NCI-H1436 treated with DMSO at 0.1 percent for 48 hours (cell line): ENCODE results near the gene ATP7A.
"Not testable (repeated sequence)": the region's sequence is repeated elsewhere in the genome, so short reads cannot be mapped to it uniquely, and the experiment has no call there.

ENCODE experiments used
- DNase-seq: peaks from one replicate; lab custom pipeline; 2025; lab: John Stamatoyannopoulos, UW

ATP7A gene

DNA sequence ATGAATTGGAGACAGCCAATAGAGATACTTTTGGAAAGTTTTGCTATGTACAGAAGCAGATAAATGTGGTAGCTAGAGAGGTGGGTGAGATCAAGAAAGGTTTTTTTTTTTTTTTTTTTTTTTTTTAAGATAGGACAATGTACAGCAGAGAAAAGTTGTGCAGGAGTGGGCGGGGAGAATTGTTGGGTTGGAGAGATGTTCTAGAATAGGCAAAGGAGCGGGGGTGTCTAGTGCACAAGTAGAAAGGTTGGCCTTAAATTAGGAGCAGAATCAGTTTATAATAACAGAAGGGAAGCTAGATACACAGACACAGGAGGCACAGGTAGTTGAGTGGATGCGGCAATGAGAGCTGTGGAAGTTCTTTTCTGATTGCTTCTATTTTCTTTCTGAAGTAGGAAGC lies 127.4 kb downstream of the ATP7A start:
- no peak for DNase-seq

DNA sequence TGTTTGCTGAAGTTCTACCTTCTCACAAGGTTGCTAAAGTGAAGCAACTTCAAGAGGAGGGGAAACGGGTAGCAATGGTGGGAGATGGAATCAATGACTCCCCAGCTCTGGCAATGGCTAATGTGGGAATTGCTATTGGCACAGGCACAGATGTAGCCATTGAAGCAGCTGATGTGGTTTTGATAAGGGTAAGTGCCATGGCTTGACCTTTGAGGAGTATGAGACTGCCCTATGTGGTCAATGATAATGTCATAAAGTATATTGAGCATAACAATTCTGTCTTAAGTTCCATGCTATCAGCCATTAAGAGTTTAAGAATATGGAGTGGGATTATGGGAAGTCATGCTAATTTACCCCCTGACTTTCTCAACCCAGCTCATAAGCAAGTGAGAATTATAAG lies 132.1 kb downstream of the ATP7A start:
- no peak for DNase-seq

DNA sequence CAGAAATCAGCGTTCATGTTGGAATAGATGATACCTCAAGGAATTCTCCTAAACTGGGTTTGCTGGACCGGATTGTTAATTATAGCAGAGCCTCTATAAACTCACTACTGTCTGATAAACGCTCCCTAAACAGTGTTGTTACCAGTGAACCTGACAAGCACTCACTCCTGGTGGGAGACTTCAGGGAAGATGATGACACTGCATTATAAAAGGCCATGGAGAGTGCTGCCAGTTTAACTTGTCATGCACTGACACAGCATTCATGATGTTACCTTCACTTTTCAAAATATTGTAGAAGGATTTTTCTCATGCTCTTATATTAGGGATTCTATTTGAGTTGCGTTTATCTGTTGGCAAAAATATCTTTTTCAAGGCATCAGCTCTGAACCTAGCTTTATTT lies 135.9 kb downstream of the ATP7A start:
- no peak for DNase-seq

DNA sequence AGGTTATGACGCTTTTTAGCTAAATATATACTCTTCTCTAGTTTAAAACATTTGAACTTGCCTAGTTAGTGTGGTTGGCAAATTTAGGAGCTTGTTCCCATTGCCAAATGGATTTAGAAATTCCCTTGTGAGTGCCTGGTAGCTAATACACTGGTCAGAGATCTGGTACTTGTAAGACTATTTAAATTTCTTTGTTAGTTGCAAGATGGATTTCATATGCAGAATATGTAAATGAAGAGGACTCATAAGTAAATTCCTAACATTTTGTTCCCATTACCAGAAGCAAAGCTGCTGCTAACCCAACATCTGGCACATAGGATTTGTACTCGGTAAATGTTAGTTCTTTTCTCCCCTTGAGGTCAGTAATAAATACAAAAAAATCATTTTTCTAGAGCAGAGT lies 137.6 kb downstream of the ATP7A start:
- DNase-seq: no peak

DNA sequence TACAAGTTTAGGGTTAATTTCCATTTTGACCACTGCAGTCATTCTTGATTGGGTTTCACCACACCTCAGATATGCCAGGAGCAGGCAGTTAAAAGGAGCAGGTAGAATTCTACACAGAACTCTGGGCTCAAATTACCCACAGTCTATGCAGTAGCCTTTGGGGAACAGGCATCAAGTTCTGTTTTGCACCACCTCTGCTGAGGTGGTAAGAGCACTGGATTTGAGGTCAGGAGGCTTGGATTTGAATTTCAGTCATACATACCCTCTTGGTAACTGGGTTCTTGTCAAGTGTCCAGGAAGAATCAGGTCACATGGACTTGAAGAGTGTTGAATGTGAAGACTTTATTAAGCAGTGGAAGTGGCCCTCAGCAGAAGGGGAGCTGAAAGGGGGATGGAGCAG lies 153.2 kb downstream of the ATP7A start:
- no peak for DNase-seq

DNA sequence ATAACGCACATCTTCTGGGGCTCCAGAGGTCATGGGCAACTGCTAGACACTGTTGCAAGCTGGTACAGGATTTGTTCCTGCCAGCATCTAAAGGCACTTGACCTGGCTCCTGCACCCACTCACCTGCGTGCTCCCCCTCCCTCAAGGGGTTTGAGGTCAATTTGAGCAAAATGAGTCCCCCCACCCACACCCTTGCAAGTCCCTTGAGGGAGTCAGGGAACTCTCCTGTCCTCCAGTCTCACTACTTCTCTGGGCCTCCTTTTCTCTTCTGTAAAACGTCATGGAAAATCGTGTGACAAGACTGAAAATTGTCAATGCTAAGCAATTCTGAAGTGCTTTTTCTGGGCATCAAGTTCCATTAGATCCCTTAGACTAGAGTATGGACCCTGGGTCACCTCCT lies 153.7 kb downstream of the ATP7A start:
- no peak for DNase-seq

DNA sequence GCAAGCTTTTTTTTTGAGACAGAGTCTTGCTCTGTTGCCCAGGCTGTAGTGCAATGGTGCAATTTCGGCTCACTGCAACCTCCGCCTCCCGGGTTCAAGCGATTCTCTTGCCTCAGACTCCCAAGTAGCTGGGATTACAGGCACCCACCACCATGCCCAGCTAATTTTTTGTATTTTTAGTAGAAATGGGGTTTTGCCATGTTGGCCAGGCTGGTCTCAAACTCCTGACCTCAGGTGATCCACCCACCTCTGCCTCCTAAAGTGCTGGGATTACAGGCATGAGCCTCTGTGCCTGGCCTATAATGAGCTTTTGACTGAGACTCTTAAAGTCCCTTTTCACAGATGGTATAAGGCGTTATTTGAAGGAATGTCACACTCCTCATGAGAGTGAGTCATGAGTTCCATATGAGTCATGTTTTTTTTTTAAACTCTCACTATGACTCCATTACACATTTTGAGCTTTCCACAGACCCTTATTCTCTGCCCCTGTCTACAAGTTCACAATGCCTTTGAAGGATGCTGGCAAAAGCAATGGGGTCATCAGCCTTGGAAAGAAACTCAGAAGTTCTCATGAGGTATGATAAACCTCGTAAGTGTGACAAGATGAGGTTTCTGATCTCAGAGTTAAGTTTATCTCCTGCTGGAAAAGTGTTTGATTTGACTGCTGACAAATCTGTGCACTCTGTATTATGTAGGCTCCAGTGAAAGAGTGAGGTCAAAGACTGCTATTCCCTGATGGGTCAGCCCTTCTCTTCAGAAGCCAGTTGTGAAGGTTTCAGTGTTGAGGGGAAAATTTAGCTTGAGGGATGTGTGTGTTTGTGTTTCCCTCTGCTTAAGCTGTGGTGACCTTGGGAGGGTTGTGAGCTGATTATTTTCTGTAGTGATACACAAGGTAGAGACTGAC lies 154.5 kb downstream of the ATP7A start:
- DNase-seq: not testable (repeated sequence)

DNA sequence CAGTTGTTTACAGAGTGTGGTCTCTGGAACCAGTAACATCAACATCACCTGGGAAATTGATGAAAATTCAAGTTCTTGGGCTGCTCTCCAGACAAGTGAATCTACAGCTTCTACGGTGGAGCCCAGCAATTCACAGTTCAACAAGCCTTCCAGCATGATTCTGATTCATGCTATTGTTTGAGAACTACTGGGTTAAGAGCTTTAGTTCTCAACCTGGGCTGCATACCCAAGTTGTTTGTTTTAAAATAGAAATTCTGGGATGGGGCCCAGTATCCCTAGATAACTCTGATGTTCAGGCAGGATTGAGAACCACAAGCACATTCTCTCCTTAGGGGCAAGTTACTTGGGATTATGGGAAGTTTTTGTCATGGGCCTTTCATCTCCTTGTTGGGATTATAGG lies 155.6 kb downstream of the ATP7A start:
- DNase-seq: no peak

DNA sequence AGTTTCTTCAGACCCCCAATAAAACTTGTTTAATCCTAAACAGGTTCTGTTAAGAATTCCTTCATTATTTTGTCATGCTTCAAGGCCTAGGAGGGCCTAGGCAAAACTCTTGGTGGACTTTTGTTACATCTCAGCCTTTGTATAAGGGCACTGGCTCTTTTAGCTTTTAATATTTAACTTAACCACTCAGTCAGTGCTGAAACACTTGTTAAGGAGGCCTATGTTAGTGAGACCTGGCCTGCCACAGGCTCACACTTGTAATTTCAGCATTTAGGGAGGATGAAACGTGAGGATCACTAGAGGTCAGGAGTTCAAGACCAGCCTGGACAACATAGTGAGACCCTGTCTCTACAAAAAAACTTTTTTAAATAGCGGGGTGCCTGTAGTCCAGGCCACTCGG lies 160.8 kb downstream of the ATP7A start:
- DNase-seq: no peak

DNA sequence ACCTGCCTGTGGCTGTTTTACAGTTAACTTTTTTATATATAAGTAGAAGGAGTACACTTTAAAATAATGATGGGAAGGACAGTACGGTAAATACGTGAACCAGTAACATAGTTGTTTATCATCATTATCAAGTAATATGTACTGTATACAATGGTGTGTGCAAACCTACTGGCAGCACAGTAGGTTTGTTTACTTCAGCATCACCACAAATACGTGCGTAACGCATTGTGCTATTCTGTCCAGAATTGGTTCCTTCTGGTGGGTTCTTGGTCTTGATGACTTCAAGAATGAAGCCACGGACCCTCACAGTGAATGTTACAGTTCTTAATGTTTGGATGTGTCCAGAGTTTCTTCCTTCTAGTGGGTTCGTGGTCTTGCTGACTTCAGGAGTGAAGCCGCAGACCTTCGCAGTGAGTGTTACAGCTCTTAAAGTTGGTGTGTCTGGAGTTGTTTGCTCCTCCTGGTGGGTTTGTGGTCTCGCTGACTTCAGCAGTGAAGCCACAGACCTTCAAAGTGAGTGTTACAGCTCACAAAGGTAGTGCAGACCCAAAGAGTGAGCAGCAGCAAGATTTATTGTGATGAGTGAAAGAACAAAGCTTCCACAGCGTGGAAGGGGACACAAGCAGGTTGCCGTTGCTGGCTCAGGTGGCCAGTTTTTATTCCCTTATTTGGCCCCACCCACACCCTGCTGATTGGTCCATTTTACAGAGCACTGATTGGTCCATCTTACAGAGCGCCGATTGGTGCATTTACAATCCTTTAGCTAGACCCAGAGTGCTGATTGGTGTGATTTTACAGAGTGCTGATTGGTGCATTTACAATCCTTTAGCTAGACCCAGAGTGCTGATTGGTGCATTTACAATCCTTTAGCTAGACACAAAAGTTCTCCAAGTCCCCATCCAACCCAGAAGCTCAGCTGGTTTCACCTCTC lies 162.9 kb downstream of the ATP7A start:
- DNase-seq: not testable (repeated sequence)

DNA sequence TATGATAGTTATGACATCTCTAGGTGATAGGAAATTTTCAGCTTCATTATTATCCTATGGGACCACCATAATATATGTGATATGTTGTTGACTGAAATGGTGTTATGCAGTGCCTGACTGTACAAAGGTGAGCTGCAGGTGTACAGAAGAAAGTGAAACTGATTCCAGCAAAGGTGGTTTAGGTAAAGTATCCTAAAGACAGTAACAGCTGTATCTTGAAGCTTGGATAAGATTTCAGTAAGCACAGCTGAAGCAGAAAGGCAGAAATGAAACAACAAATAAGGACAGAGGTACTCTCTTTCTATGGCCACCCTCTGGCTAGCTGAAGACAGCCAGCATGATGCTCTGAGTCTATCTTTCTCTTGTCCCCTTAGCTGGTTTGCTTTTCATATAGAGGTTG lies 163.6 kb downstream of the ATP7A start:
- no peak for DNase-seq

DNA sequence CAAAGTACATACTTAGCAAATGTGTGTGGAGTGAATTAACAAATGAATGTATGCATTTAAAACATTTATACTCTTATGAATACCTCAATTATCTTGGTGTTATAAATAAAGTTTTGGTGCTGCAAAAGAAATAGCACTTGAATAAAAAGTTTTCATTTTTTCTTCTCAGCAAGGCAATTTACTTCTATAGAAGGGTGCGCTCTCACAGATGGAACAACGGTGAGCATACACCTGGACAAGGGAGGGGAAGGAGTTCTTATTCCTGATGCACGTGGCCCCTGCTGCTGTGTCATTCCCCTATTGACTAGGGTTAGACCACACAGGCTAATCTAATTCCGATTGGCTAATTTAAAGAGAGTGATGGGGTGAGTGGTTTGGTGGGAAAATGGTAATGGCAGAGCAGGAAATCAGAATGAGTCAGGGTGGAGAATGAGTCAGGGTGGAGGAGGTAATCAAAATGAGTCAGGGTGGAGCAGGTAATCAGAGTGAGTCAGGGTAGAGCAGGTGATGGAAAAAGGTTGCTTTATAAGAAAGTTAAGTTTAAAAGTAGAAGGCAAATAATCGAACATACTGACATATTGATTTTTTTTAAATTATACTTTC lies 165.4 kb downstream of the ATP7A start:
- DNase-seq: no peak

DNA sequence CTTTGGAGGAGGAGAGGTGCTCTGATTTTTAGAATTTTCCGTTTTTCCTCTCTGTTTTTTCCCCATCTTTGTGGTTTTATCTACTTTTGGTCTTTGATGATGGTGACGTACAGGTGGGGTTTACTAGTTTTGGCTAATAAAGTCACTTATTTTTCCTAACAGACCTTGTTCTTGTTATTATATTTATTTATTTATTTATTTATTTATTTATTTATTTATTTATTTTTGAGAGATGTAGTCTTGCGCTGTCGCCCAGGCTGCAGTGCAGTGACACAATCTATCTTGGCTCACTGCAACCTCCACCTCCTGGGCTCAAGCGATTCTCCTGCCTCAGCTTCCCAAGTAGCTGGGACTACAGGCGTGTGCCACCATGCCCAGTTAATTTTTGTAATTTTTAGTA lies 170.9 kb downstream of the ATP7A start:
- DNase-seq: not testable (repeated sequence)

DNA sequence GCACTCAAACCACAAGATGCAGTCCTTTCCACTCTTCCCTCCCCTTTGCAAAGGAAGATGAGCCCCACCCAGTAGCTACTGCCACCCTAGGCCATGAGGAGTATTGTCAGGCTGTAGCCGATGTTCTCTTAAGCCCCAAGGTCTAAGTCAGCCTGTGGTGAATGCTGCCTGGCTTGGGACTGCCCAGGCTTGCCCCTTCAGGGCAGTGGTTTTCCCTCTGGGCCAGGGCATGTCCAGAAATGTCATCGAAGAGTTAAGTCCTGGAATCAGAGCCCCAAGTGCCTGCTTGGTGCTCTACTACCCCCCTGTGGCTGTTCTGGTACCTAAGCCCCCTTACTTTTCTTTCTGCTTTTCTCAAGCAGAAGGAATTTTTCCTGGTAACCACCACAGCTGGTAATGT lies 181.8 kb downstream of the ATP7A start:
- DNase-seq: no peak

DNA sequence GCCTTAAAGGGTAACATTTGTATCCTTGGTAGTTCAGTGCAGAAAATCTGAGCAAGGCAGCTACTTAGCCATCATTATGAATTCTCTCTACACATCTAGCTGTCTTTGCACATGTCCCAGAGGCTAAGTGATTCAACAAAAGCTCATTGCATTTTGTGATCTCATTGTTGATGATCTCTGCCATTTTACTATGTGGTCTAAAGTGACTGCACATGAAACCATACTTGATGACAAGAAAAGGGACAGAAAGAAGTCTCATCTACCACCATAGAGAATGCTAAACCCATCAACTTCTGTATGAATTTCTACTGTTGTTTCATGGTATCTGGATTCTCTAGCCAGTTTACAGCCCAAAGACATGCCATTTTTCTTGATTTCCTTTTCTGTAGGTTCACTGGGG lies 187.6 kb downstream of the ATP7A start:
- DNase-seq: no peak
